ENCODE measurements around the gene NUP54. TPM values are rescaled to one million over a fixed set of nuclear protein-coding genes. Genes with fewer than 3 reads are reported as not detected.

Gene NUP54
- total and polyA plus RNA-seq, 2 donors from 2014 or later: 15.6 to 40.8 TPM

- no peaks in the 10 kb centered on the region for H3K4me1 ChIP-seq (ENCODE audit: control insufficient read depth in 2 of 3, insufficient read depth in 2 of 3, low read depth in 1 of 3, low read length in 3 of 3)
- no peaks in the 10 kb centered on the region for H3K27me3 ChIP-seq (ENCODE audit: control insufficient read depth, insufficient read depth, low read length)
- no peak overlapping the region for H3K9ac ChIP-seq (ENCODE audit: low read length in 3 of 3)
- DNase-seq: no peak
- no peak overlapping the region for H3K27ac ChIP-seq (ENCODE audit: low read depth in 2 of 2, low read length in 2 of 2)
- H3K36me3 ChIP-seq (ENCODE audit: control insufficient read depth in 2 of 3, insufficient read depth in 3 of 3, low read length in 3 of 3): peaks cover 4 to 20% (median 5%) of the 10 kb centered on the region in 3 donors
- intact Hi-C loops (cut with DNase I): no loop called here
- no peak overlapping the region for H3K4me3 ChIP-seq (ENCODE audit: low read length in 3 of 3)
- FAIRE-seq: no peak
- no peaks in the 10 kb centered on the region for H3K9me3 ChIP-seq (ENCODE audit: control insufficient read depth in 2 of 3, insufficient read depth in 1 of 3, low read length in 3 of 3)
- TF ChIP-seq CTCF (IDR thresholded peaks at IDR 0.05; ENCODE audit: borderline replicate concordance, extremely low read depth, insufficient read depth): no peak
These were observed 20.4 kb downstream of the NUP54 start for GRCh38 chr4:76127754-76128153.

DNA sequence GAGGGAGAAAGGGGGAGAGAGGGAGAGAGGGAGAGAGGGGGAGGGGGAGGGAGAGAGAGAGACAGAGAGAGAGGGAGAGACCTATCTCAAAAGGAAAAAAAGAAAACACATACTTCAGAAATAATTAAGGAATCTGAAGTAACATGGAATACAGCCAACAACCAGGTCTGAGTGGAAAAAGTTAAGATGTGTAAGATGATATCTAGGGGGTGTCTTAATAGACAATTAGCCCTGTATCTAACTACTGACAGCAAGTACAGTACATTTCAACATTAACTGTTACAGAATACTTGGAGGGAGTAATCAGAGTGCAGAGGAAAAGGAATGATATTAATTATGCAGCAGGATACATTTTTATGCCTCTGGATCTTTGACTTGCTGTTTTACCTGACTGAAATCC, 22.4 kb downstream of the NUP54 start:
- intact Hi-C loops (cut with DNase I): no loop called here
- Histone ChIP-seq H3K9me3 (ENCODE audit: control insufficient read depth in 2 of 3, insufficient read depth in 1 of 3, low read length in 3 of 3) (no peaks in the 10 kb centered on the region), H3K9ac (ENCODE audit: low read length in 3 of 3) (no peak overlapping the region), H3K4me3 (ENCODE audit: low read length in 3 of 3) (no peak overlapping the region), H3K36me3 (ENCODE audit: control insufficient read depth in 2 of 3, insufficient read depth in 3 of 3, low read length in 3 of 3) (peaks cover 5 to 24% (median 5%) of the 10 kb centered on the region in 3 donors), H3K27ac (ENCODE audit: low read depth in 2 of 2, low read length in 2 of 2) (no peak overlapping the region), H3K4me1 (ENCODE audit: control insufficient read depth in 2 of 3, insufficient read depth in 2 of 3, low read depth in 1 of 3, low read length in 3 of 3) (no peaks in the 10 kb centered on the region), H3K27me3 (ENCODE audit: control insufficient read depth, insufficient read depth, low read length) (no peaks in the 10 kb centered on the region)
- no peak for FAIRE-seq
- TF ChIP-seq CTCF (IDR thresholded peaks at IDR 0.05; ENCODE audit: borderline replicate concordance, extremely low read depth, insufficient read depth): no peak
- no peak for DNase-seq

DNA sequence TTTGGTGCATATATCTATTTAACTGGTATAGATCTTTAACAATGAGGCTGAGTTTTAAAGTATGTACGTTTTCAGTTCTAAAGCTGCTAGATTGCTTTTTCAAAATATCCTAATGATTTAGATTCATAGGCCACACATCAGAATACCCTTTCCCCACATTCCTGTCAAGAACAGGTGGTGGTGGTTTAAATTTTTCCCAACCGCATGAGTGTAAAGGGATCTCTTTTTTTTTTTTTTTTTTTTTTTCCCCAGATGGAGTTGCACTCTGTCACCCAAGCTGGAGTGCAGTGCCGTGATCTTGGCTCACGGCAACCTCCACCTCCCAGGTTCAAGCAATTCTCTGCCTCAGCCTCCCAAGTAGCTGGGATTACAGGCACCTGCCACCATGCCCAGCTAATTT, 28.0 kb downstream of the NUP54 start:
- Histone ChIP-seq H3K36me3 (ENCODE audit: control insufficient read depth in 2 of 3, insufficient read depth in 3 of 3, low read length in 3 of 3) (peaks cover 11 to 28% (median 14%) of the 10 kb centered on the region in 3 donors), H3K4me3 (ENCODE audit: low read length in 3 of 3) (no peak overlapping the region), H3K27me3 (ENCODE audit: control insufficient read depth, insufficient read depth, low read length) (no peaks in the 10 kb centered on the region), H3K27ac (ENCODE audit: low read depth in 2 of 2, low read length in 2 of 2) (no peak overlapping the region), H3K4me1 (ENCODE audit: control insufficient read depth in 2 of 3, insufficient read depth in 2 of 3, low read depth in 1 of 3, low read length in 3 of 3) (no peaks in the 10 kb centered on the region), H3K9me3 (ENCODE audit: control insufficient read depth in 2 of 3, insufficient read depth in 1 of 3, low read length in 3 of 3) (no peaks in the 10 kb centered on the region), H3K9ac (ENCODE audit: low read length in 3 of 3) (no peak overlapping the region)
- DNase-seq: no peak
- FAIRE-seq: no peak
- TF ChIP-seq CTCF (IDR thresholded peaks at IDR 0.05; ENCODE audit: borderline replicate concordance, extremely low read depth, insufficient read depth): no peak
- intact Hi-C loops (cut with DNase I): no loop called here

DNA sequence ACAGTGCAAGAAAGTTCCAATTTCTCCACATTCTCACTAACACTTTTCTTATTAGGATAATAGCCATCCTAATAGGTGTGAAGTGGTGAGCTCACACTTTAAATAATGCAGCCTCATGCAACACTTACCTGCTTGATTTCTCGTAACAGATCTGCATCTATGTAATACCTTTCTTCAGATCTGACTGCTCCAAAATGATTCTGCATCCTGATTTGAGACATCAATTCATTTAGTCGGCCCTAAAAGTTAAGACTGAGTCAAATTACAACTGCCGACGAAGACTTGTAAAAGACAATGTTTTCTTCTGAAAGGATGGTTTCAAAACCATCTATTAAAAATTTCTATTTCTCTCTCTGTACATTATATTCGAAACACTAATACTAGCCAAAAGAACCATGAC, 30.7 kb downstream of the NUP54 start:
- Histone ChIP-seq H3K4me3 (ENCODE audit: low read length in 3 of 3) (no peak overlapping the region), H3K27me3 (ENCODE audit: control insufficient read depth, insufficient read depth, low read length) (no peaks in the 10 kb centered on the region), H3K36me3 (ENCODE audit: control insufficient read depth in 2 of 3, insufficient read depth in 3 of 3, low read length in 3 of 3) (peaks cover 9 to 24% (median 14%) of the 10 kb centered on the region in 3 donors), H3K4me1 (ENCODE audit: control insufficient read depth in 2 of 3, insufficient read depth in 2 of 3, low read depth in 1 of 3, low read length in 3 of 3) (no peaks in the 10 kb centered on the region), H3K9me3 (ENCODE audit: control insufficient read depth in 2 of 3, insufficient read depth in 1 of 3, low read length in 3 of 3) (no peaks in the 10 kb centered on the region), H3K9ac (ENCODE audit: low read length in 3 of 3) (no peak overlapping the region), H3K27ac (ENCODE audit: low read depth in 2 of 2, low read length in 2 of 2) (no peak overlapping the region)
- no peak for FAIRE-seq
- intact Hi-C loops (cut with DNase I): no loop called here
- no peak for DNase-seq
- no peak for TF ChIP-seq CTCF (IDR thresholded peaks at IDR 0.05; ENCODE audit: borderline replicate concordance, extremely low read depth, insufficient read depth)

Measured in kidney (tissue), 14 donors.